ENCODE results near the gene DCAF6. TPM values are rescaled to one million over a fixed set of nuclear protein-coding genes. Genes with fewer than 3 reads are reported as not detected.
A peak's percentile ranks its signal among the peaks of the same experiment; 100 is the strongest.

DCAF6 gene
- total RNA-seq, 2 donors from 2014 or later = 47.2 to 76.7 TPM

- no peak overlapping the region for H3K27ac ChIP-seq
- H3K9me3 ChIP-seq = no peaks in the 10 kb centered on the region
- H3K4me3 ChIP-seq = no peak overlapping the region
- DNase-seq (ENCODE audit: low spot score) (no peak), ATAC-seq (ENCODE audit: insufficient number of reproducible peaks, low FRiP score, low read depth) (no peak)
- no peaks in the 10 kb centered on the region for H3K4me1 ChIP-seq (ENCODE audit: control insufficient read depth in 1 of 2, low read depth in 2 of 2)
- no peaks in the 10 kb centered on the region for H3K36me3 ChIP-seq
- H3K27me3 ChIP-seq (replicated peaks; ENCODE audit: insufficient read depth) = no peaks in the 10 kb centered on the region
- no peak for TF ChIP-seq CTCF (IDR thresholded peaks at IDR 0.05)
These were observed 168.1 kb downstream of the DCAF6 start for GRCh38 chr1:168104535-168104934.

- no peaks in the 10 kb centered on the region for H3K9me3 ChIP-seq
- H3K4me1 ChIP-seq (ENCODE audit: control insufficient read depth in 1 of 2, low read depth in 2 of 2) = no peaks in the 10 kb centered on the region
- H3K27me3 ChIP-seq (replicated peaks; ENCODE audit: insufficient read depth) = no peaks in the 10 kb centered on the region
- H3K36me3 ChIP-seq = no peaks in the 10 kb centered on the region
- TF ChIP-seq CTCF (IDR thresholded peaks at IDR 0.05) = no peak
- no peak overlapping the region for H3K4me3 ChIP-seq
- no peak for ATAC-seq (ENCODE audit: insufficient number of reproducible peaks, low FRiP score, low read depth)
- no peak for DNase-seq (ENCODE audit: low spot score)
- no peak overlapping the region for H3K27ac ChIP-seq
These were observed 169.4 kb downstream of the DCAF6 start for GRCh38 chr1:168105846-168106245.

GRCh38 chr1:168106274-168106673 lies 169.8 kb downstream of the DCAF6 start:
- Histone ChIP-seq H3K36me3 (no peaks in the 10 kb centered on the region), H3K27me3 (replicated peaks; ENCODE audit: insufficient read depth) (no peaks in the 10 kb centered on the region), H3K27ac (no peak overlapping the region), H3K4me1 (ENCODE audit: control insufficient read depth in 1 of 2, low read depth in 2 of 2) (peaks cover 0 to 4% of the 10 kb centered on the region in 2 donors), H3K4me3 (no peak overlapping the region), H3K9me3 (no peaks in the 10 kb centered on the region)
- no peak for ATAC-seq (ENCODE audit: insufficient number of reproducible peaks, low FRiP score, low read depth)
- TF ChIP-seq CTCF (IDR thresholded peaks at IDR 0.05) = no peak
- DNase-seq (ENCODE audit: low spot score) = no peak

GRCh38 chr1:168110896-168111545 lies 174.5 kb downstream of the DCAF6 start:
- no peak for TF ChIP-seq CTCF (IDR thresholded peaks at IDR 0.05)
- no peaks in the 10 kb centered on the region for H3K9me3 ChIP-seq
- ATAC-seq (ENCODE audit: insufficient number of reproducible peaks, low FRiP score, low read depth) (no peak), DNase-seq (ENCODE audit: low spot score) (no peak)
- no peaks in the 10 kb centered on the region for H3K36me3 ChIP-seq
- peaks cover 0 to 17% of the 10 kb centered on the region in 2 donors for H3K4me1 ChIP-seq (ENCODE audit: control insufficient read depth in 1 of 2, low read depth in 2 of 2)
- no peaks in the 10 kb centered on the region for H3K27me3 ChIP-seq (replicated peaks; ENCODE audit: insufficient read depth)
- no peak overlapping the region for H3K27ac ChIP-seq
- H3K4me3 ChIP-seq = no peak overlapping the region

GRCh38 chr1:168112673-168113305 lies 176.3 kb downstream of the DCAF6 start:
- H3K27ac ChIP-seq = peak overlapping the region in 1 of 2 donors; percentile 22
- DNase-seq (ENCODE audit: low spot score) = no peak

More at GRCh38 chr1:168112673-168113305, 176.3 kb downstream of the DCAF6 start:
- H3K9me3 ChIP-seq = no peaks in the 10 kb centered on the region
- peaks cover 0 to 17% of the 10 kb centered on the region in 2 donors for H3K4me1 ChIP-seq (ENCODE audit: control insufficient read depth in 1 of 2, low read depth in 2 of 2)
- peak; percentile 57 for ATAC-seq (ENCODE audit: insufficient number of reproducible peaks, low FRiP score, low read depth)
- no peak overlapping the region for H3K4me3 ChIP-seq
- no peak for TF ChIP-seq CTCF (IDR thresholded peaks at IDR 0.05)
- no peaks in the 10 kb centered on the region for H3K27me3 ChIP-seq (replicated peaks; ENCODE audit: insufficient read depth)
- no peaks in the 10 kb centered on the region for H3K36me3 ChIP-seq

All from thoracic aorta (tissue), 2 donors.